OCI-LY7 (cell line): ENCODE results near the gene ARHGAP26. TPM values are rescaled to one million over a fixed set of nuclear protein-coding genes. Genes with fewer than 3 reads are reported as not detected.

ENCODE experiments used
- BruUV-seq: library from RNA; stranded (reverse); fragments of 400-500 nt; replicated peaks from 2 replicates; lab custom pipeline; 2021; lab: Mats Ljungman, UMichigan
- CTCF ChIA-PET: fragments of 300-600 bp; sonication (Branson Sonifier 250); formaldehyde crosslinking; loops from one replicate; lab custom pipeline; 2022; ENCODE audit warnings: antibody characterized with exemption; ENCODE audit not compliant: unreplicated experiment; lab: Charles Lee
- POLR2A ChIA-PET: fragments of 300-600 bp; sonication (Branson Sonifier 250); formaldehyde crosslinking; loops from one replicate; lab custom pipeline; 2022; ENCODE audit warnings: antibody characterized with exemption; lab: Charles Lee
- DNase-seq: peaks from one replicate; pipeline ENCODE4 v3.0.0-alpha.2; 2015; ENCODE audit warnings: low spot score
- H2AFZ ChIP-seq: fragments of 200-600 bp; sonication (generic), shearing (Covaris generic); 2 replicates; pipeline ENCODE4 v1.6.1; 2014; ENCODE audit warnings: mild to moderate bottlenecking, antibody characterized with exemption, low read length, moderate library complexity
- H3K27ac ChIP-seq: fragments of 200-600 bp; sonication (generic); 2 replicates; pipeline ENCODE4 v1.5.1; 2014; ENCODE audit warnings: mixed run types, low read depth, mild to moderate bottlenecking, moderate library complexity, low read length, inconsistent platforms; ENCODE audit not compliant: poor library complexity, severe bottlenecking
- H3K36me3 ChIP-seq: fragments of 200-600 bp; sonication (generic); 2 replicates; pipeline ENCODE4 v1.6.1; 2014; ENCODE audit warnings: mild to moderate bottlenecking, antibody characterized with exemption, low read length, moderate library complexity, mixed read lengths; ENCODE audit not compliant: insufficient read depth
- H3K4me1 ChIP-seq: fragments of 200-600 bp; sonication (generic); 2 replicates; pipeline ENCODE4 v1.5.1; 2014; ENCODE audit warnings: mild to moderate bottlenecking, low read length; ENCODE audit not compliant: insufficient read depth, poor library complexity, severe bottlenecking
- H3K4me2 ChIP-seq: fragments of 200-600 bp; sonication (generic); 2 replicates; pipeline ENCODE4 v1.6.1; 2014; ENCODE audit warnings: mild to moderate bottlenecking, low read length
- H3K4me3 ChIP-seq: fragments of 200-600 bp; sonication (generic); 2 replicates; pipeline ENCODE4 v1.5.1; 2014; ENCODE audit warnings: mild to moderate bottlenecking, low read depth, low read length; ENCODE audit not compliant: poor library complexity, severe bottlenecking
- H3K79me2 ChIP-seq: fragments of 200-600 bp; sonication (generic); 2 replicates; pipeline ENCODE4 v1.6.1; 2016; ENCODE audit warnings: low read depth, mild to moderate bottlenecking, low read length, moderate library complexity, mixed read lengths; ENCODE audit not compliant: insufficient read depth
- H3K9me2 ChIP-seq: fragments of 200-600 bp; sonication (generic); 2 replicates; pipeline ENCODE4 v1.6.1; 2016; ENCODE audit warnings: mild to moderate bottlenecking, low read length, mixed read lengths; ENCODE audit not compliant: insufficient read depth
- H3K9me3 ChIP-seq: fragments of 200-600 bp; sonication (generic); 2 replicates; pipeline ENCODE4 v1.6.1; 2014; ENCODE audit warnings: mild to moderate bottlenecking, mixed run types, low read length, mixed read lengths
- H4K20me1 ChIP-seq: fragments of 200-600 bp; sonication (generic); 2 replicates; pipeline ENCODE4 v1.6.1; 2014; ENCODE audit warnings: mild to moderate bottlenecking, antibody characterized with exemption, low read length, moderate library complexity, mixed read lengths; ENCODE audit not compliant: insufficient read depth
- EZH2phosphoT487 ChIP-seq: fragments of 200-600 bp; sonication (generic); IDR thresholded peaks from 2 replicates; pipeline ENCODE4 v1.6.1; 2018; ENCODE audit warnings: low read depth, borderline replicate concordance, mild to moderate bottlenecking, mixed run types, antibody characterized with exemption, low read length, moderate library complexity, mixed read lengths
- intact Hi-C: fragments of 100-400 bp; cut with micrococcal nuclease; formaldehyde crosslinking; loops from one replicate; pipeline ENCODE4 v1.10.0; 2022; ENCODE audit not compliant: unreplicated experiment
- total RNA-seq, 2 experiments: library from RNA; depleted of rRNA in 1 of 2; stranded (reverse); fragments of >200 nt in 1 of 2; shearing (Covaris generic) in 1 of 2; gene quantifications; 2 replicates each; pipeline ENCODE4 v1.2.3, GENCODE V29; 2014 to 2022
- TF ChIP-seq, protein P1 (sequence below): fragments of 200-600 bp; sonication (generic); conservative IDR thresholded peaks from 2 replicates; pipeline ENCODE4 v1.5.1; 2014; ENCODE audit warnings: mild to moderate bottlenecking, antibody characterized with exemption, low read length, moderate library complexity, mixed read lengths

Gene ARHGAP26
- total RNA-seq, 2 experiments from 2014 or later, result 7.0 to 19.1 TPM

DNA sequence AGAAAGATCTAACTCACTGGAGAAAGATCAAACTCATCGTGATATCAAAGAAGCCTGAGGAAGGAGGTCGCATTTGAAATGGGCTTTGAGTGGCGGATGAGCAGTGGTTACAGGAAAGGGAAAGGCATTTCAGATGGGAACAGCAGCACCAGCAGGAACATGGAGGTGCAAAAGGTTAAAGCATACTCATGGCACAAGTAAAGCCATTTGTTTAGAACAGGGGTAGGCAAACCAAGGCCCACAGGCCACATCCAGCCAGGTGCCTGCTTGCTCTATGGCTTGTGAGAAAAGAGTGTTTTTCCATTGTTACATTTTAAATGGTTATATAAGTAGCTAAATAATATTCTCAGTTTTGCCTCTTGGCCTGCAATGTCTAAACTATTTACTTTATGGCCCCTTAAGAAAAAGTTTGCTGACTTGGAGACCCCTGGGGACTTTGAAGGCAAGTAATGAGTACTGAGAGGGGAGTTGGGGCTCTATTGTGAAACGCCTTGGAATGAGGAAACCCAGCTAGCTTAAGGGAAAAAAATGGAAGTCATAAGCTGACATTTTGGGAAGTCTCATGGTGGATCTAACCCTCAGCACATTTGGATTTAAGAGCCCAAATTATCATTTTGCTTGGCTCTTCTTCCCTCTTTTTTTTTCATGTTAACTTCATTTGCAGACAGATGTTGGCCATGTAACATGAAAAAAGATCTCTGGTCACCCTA lies 422.2 kb downstream of the ARHGAP26 start:
- ChIA-PET CTCF (interaction anchor here (0.6 kb wide), 1 partner anchor 121 kb away, joined by 3 read pairs; no protein-coding TSS in a partner anchor), POLR2A (interaction anchor here (0.7 kb wide), 1 partner anchor 1015 kb away, joined by 3 read pairs; no protein-coding TSS in a partner anchor)
- TF ChIP-seq EZH2phosphoT487, result no peak
- TF ChIP-seq, protein P1, sequence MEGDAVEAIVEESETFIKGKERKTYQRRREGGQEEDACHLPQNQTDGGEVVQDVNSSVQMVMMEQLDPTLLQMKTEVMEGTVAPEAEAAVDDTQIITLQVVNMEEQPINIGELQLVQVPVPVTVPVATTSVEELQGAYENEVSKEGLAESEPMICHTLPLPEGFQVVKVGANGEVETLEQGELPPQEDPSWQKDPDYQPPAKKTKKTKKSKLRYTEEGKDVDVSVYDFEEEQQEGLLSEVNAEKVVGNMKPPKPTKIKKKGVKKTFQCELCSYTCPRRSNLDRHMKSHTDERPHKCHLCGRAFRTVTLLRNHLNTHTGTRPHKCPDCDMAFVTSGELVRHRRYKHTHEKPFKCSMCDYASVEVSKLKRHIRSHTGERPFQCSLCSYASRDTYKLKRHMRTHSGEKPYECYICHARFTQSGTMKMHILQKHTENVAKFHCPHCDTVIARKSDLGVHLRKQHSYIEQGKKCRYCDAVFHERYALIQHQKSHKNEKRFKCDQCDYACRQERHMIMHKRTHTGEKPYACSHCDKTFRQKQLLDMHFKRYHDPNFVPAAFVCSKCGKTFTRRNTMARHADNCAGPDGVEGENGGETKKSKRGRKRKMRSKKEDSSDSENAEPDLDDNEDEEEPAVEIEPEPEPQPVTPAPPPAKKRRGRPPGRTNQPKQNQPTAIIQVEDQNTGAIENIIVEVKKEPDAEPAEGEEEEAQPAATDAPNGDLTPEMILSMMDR, result no peak
- Histone ChIP-seq H3K4me3 (no peak overlapping the region), H2AFZ (no peak overlapping the region), H4K20me1 (no peaks in the 10 kb centered on the region), H3K79me2 (no peaks in the 10 kb centered on the region), H3K4me2 (no peak overlapping the region), H3K9me3 (peaks cover 3% of the 10 kb centered on the region), H3K9me2 (no peaks in the 10 kb centered on the region), H3K27ac (no peak overlapping the region), H3K36me3 (no peaks in the 10 kb centered on the region), H3K4me1 (peaks cover 5% of the 10 kb centered on the region)
- intact Hi-C loops, result no loop called here
- DNase-seq, result no peak
- no TSS peak for BruUV-seq

GRCh38 chr5:143194206-143194605 lies 424.0 kb downstream of the ARHGAP26 start:
- intact Hi-C loops, result no loop called here
- H4K20me1 ChIP-seq, result no peaks in the 10 kb centered on the region
- peaks cover 5% of the 10 kb centered on the region for H3K4me1 ChIP-seq
- H3K36me3 ChIP-seq, result no peaks in the 10 kb centered on the region
- no peak overlapping the region for H3K4me2 ChIP-seq
- H3K4me3 ChIP-seq, result no peak overlapping the region
- H2AFZ ChIP-seq, result no peak overlapping the region
- H3K9me2 ChIP-seq, result no peaks in the 10 kb centered on the region
- TF ChIP-seq, protein P1, result no peak
- no peak for TF ChIP-seq EZH2phosphoT487
- no TSS peak for BruUV-seq
- H3K27ac ChIP-seq, result no peak overlapping the region
- ChIA-PET POLR2A (interaction anchor here (1.1 kb wide), 1 partner anchor 10 kb away, joined by 3 read pairs; no protein-coding TSS in a partner anchor), CTCF (no interaction called here)
- no peaks in the 10 kb centered on the region for H3K79me2 ChIP-seq
- H3K9me3 ChIP-seq, result peaks cover 7% of the 10 kb centered on the region
- DNase-seq, result no peak

DNA sequence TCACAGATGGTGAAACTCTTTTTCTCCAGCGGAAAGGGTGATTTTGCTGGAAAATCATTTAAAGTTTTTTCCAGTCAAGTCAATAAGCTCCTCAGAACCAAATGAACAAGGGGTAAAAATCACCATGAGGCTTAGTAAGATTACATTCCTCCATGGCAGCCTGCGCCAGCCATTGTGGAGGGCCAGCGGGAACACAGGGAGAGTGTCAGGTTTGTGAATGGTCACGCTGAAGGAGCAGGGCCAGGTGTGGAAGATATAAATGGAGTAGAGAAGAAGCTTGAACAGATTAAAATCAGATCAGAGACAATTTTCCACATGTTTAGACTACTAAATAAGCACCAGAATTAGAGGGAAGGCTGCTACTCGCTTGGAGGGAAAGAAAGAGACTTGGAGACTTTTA lies 424.5 kb downstream of the ARHGAP26 start:
- Histone ChIP-seq H3K79me2 (no peaks in the 10 kb centered on the region), H3K9me2 (no peaks in the 10 kb centered on the region), H4K20me1 (no peaks in the 10 kb centered on the region), H3K4me3 (no peak overlapping the region), H3K4me1 (peaks cover 5% of the 10 kb centered on the region), H3K36me3 (no peaks in the 10 kb centered on the region), H3K27ac (no peak overlapping the region), H2AFZ (no peak overlapping the region), H3K4me2 (no peak overlapping the region), H3K9me3 (peaks cover 7% of the 10 kb centered on the region)
- CTCF ChIA-PET, result no interaction called here
- TF ChIP-seq, protein P1, result no peak
- TF ChIP-seq EZH2phosphoT487, result no peak
- POLR2A ChIA-PET, result interaction anchor here (1.1 kb wide), 1 partner anchor 11 kb away, joined by 3 read pairs; no protein-coding TSS in a partner anchor
- intact Hi-C loops, result no loop called here
- DNase-seq, result no peak
- BruUV-seq, result no TSS peak
